Measurements from ENCODE around the gene PLCB1.

DNA sequence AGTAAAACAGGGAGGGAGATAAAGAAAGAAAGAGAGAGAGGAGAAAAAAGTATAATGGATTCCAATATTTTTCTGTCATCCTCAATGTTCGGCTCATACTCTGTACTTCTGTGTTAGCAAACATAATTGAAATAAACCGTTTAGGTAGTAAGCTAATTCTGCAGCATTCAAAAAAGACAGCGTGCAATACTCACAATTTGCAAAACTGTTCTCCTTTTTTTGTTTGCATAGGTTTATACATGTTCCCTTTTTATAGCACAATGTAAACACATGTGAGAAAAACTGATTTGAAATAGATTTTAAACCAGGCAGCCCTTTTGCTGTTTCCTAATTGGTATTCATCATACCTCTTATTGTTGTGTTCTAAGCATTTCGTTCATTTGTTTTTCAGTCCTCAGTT is 188.9 kb downstream of the PLCB1 start:
- no peak for TF ChIP-seq EZH2 (IDR thresholded peaks at IDR 0.05; ENCODE audit: borderline replicate concordance, low read depth, low read length, severe bottlenecking)
- TF ChIP-seq POLR2A (IDR thresholded peaks at IDR 0.05; ENCODE audit: low read depth, low read length): no peak
- TF ChIP-seq POLR2AphosphoS5 (IDR thresholded peaks at IDR 0.05; ENCODE audit: insufficient read depth, low read depth, low read length): no peak
- no peak for TF ChIP-seq FOS (IDR thresholded peaks at IDR 0.05; ENCODE audit: borderline replicate concordance, insufficient read depth, low read length)
- TF ChIP-seq, protein P1, sequence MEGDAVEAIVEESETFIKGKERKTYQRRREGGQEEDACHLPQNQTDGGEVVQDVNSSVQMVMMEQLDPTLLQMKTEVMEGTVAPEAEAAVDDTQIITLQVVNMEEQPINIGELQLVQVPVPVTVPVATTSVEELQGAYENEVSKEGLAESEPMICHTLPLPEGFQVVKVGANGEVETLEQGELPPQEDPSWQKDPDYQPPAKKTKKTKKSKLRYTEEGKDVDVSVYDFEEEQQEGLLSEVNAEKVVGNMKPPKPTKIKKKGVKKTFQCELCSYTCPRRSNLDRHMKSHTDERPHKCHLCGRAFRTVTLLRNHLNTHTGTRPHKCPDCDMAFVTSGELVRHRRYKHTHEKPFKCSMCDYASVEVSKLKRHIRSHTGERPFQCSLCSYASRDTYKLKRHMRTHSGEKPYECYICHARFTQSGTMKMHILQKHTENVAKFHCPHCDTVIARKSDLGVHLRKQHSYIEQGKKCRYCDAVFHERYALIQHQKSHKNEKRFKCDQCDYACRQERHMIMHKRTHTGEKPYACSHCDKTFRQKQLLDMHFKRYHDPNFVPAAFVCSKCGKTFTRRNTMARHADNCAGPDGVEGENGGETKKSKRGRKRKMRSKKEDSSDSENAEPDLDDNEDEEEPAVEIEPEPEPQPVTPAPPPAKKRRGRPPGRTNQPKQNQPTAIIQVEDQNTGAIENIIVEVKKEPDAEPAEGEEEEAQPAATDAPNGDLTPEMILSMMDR (IDR thresholded peaks at IDR 0.05; ENCODE audit: extremely low read depth in 1 of 2, insufficient read depth in 1 of 2, low read depth in 1 of 2, low read length in 2 of 2): no peak
- TF ChIP-seq MYC (IDR thresholded peaks at IDR 0.05; ENCODE audit: low read depth, low read length): no peak
- TF ChIP-seq, protein P2, sequence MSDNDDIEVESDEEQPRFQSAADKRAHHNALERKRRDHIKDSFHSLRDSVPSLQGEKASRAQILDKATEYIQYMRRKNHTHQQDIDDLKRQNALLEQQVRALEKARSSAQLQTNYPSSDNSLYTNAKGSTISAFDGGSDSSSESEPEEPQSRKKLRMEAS (IDR thresholded peaks at IDR 0.05; ENCODE audit: insufficient read depth, insufficient read length): no peak
- TF ChIP-seq JUN (IDR thresholded peaks at IDR 0.05; ENCODE audit: borderline replicate concordance, insufficient read depth, insufficient read length, low read depth): no peak
